Thoracic aorta (tissue), 2 donors: ENCODE measurements around the gene PIGT. TPM values are rescaled to one million over a fixed set of nuclear protein-coding genes. Genes with fewer than 3 reads are reported as not detected.
A peak's percentile ranks its signal among the peaks of the same experiment; 100 is the strongest.

Experiments used
- ATAC-seq: fragments of 150-250 bp; one replicate; pipeline ENCODE4 v1.8.0; 2017; ENCODE audit warnings: low read depth; ENCODE audit not compliant: insufficient number of reproducible peaks, low FRiP score
- DNase-seq: peaks from one replicate; pipeline ENCODE4 v3.0.0-alpha.2; 2020; ENCODE audit warnings: low spot score
- H3K27ac ChIP-seq, 2 donors: fragments of 200-600 bp; sonication (generic); 1 replicate in 1 of 2; 2 replicates in 1 of 2; pipeline ENCODE4 v1.5.1; 2016; ENCODE audit warnings: mild to moderate bottlenecking in 2 of 2, moderate library complexity in 2 of 2
- H3K27me3 ChIP-seq: fragments of 200-600 bp; sonication (generic); replicated peaks from 2 replicates; pipeline ENCODE4 v1.6.0; 2016; ENCODE audit warnings: mild to moderate bottlenecking; ENCODE audit not compliant: insufficient read depth
- H3K36me3 ChIP-seq: fragments of 200-600 bp; sonication (generic); one replicate; pipeline ENCODE4 v1.5.1; 2016
- H3K4me1 ChIP-seq, 2 donors: fragments of 200-600 bp; sonication (generic); 1 replicate in 1 of 2; 2 replicates in 1 of 2; pipeline versions ENCODE4 v1.5.1 to v1.6.0; 2016; ENCODE audit warnings: low read depth in 2 of 2, mild to moderate bottlenecking in 1 of 2; ENCODE audit not compliant: control insufficient read depth in 1 of 2
- H3K4me3 ChIP-seq: fragments of 200-600 bp; sonication (generic); 2 replicates; pipeline ENCODE4 v1.5.1; 2016; ENCODE audit warnings: mild to moderate bottlenecking
- H3K9me3 ChIP-seq: fragments of 200-600 bp; sonication (generic); 2 replicates; pipeline ENCODE4 v1.5.1; 2016
- total RNA-seq, 2 donors: library from RNA; depleted of rRNA; stranded (reverse); fragments of >200 nt; gene quantifications; one replicate each; pipeline versions ENCODE4 v1.1.0 to v1.2.3, GENCODE V29; 2016
- TF ChIP-seq, protein P1 (sequence below): fragments of 200-600 bp; sonication (generic); IDR thresholded peaks from one replicate; pipeline ENCODE4 v1.5.1; 2019; ENCODE audit warnings: antibody characterized with exemption

PIGT gene
- total RNA-seq, 2 donors from 2014 or later = 117 to 169 TPM

DNA sequence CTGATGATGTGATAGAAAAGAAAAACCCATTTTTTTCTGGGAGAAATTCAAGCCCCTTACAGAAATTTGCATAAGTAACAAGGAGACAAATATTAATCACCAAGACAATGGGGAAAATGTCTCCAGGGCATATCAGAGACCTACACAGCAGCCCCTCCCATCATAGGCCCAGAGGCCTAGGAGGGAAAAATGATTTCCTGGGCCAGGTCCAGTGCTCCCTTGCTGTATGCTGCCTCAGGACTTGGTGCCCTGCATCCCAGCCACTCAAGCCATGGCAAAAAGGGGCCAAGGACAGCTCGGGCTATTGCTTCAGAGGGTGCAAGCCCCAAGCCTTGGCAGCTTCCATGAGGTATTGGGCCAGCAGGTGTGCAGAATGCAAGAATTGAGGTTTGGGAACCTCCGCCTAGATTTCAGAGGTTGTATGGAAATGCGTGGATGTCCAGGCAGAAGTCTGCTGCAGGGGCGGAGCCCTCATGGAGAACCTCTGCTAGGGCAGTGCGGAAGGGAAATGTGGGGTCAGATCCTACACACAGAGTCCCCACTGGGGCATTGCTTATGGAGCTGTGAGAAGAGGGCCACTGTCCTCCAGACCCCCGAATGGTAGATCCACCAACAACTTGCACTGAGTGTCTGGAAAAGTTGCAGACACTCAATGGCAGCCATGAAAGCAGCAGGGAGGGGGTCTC lies 15.5 kb upstream of the PIGT start:
- ATAC-seq = no peak

DNA sequence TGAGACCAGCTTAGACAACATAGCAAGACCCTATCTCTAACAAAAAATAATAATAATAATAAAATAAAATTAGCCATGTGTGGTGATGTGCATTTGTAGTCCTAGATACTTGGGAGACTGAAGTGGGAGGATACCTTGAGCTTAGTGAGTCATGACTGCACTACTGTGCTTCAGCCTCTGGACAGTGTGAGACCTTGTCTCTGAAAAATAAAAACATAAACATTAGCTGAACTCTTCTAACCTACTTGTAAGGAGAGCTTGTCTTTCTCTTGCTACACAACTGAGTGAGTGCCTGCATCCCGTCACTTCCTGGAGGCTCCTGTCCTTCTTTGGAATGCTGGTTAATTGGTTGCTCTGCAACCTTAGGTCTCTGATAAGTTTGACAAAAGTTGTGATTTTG lies 13.0 kb upstream of the PIGT start:
- Histone ChIP-seq H3K4me1 (peaks cover 0 to 5% of the 10 kb centered on the region in 2 donors), H3K4me3 (no peak overlapping the region), H3K36me3 (no peaks in the 10 kb centered on the region), H3K9me3 (peaks cover 6% of the 10 kb centered on the region), H3K27me3 (no peaks in the 10 kb centered on the region), H3K27ac (no peak overlapping the region)
- DNase-seq = no peak
- ATAC-seq = no peak
- TF ChIP-seq, protein P1, sequence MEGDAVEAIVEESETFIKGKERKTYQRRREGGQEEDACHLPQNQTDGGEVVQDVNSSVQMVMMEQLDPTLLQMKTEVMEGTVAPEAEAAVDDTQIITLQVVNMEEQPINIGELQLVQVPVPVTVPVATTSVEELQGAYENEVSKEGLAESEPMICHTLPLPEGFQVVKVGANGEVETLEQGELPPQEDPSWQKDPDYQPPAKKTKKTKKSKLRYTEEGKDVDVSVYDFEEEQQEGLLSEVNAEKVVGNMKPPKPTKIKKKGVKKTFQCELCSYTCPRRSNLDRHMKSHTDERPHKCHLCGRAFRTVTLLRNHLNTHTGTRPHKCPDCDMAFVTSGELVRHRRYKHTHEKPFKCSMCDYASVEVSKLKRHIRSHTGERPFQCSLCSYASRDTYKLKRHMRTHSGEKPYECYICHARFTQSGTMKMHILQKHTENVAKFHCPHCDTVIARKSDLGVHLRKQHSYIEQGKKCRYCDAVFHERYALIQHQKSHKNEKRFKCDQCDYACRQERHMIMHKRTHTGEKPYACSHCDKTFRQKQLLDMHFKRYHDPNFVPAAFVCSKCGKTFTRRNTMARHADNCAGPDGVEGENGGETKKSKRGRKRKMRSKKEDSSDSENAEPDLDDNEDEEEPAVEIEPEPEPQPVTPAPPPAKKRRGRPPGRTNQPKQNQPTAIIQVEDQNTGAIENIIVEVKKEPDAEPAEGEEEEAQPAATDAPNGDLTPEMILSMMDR = no peak

More for the DNA sequence above, 15.5 kb upstream of the PIGT start:
- Histone ChIP-seq H3K36me3 (no peaks in the 10 kb centered on the region), H3K27ac (no peak overlapping the region), H3K4me1 (no peaks in the 10 kb centered on the region), H3K27me3 (no peaks in the 10 kb centered on the region), H3K9me3 (peaks cover 6% of the 10 kb centered on the region), H3K4me3 (no peak overlapping the region)
- TF ChIP-seq, protein P1 = no peak
- DNase-seq = no peak

DNA sequence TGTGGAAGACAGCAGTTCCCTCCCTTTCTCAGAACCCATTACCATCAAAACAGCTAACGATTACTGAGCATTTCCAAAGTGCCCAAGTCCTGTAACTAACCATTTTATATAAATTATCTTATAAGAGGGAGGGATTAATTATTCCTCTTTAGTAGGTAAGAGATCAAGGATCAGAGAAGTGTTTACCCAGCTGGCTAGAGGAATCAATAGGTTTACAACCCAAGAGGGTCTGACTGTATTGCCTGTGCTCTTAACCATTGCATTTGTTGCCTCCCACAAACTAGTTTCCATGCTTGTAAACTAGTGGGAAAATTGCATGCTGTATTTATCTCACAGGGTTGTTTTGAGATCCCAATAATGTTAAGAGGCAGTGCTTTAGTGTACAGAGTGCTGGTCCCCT lies 11.5 kb upstream of the PIGT start:
- peaks cover 1% of the 10 kb centered on the region for H3K36me3 ChIP-seq
- no peaks in the 10 kb centered on the region for H3K27me3 ChIP-seq
- DNase-seq = no peak
- H3K9me3 ChIP-seq = peaks cover 6% of the 10 kb centered on the region
- no peak overlapping the region for H3K4me3 ChIP-seq
- H3K27ac ChIP-seq = peak overlapping the region; percentile 10 to 99
- TF ChIP-seq, protein P1 = no peak
- peaks cover 9 to 18% of the 10 kb centered on the region in 2 donors for H3K4me1 ChIP-seq
- ATAC-seq = no peak

DNA sequence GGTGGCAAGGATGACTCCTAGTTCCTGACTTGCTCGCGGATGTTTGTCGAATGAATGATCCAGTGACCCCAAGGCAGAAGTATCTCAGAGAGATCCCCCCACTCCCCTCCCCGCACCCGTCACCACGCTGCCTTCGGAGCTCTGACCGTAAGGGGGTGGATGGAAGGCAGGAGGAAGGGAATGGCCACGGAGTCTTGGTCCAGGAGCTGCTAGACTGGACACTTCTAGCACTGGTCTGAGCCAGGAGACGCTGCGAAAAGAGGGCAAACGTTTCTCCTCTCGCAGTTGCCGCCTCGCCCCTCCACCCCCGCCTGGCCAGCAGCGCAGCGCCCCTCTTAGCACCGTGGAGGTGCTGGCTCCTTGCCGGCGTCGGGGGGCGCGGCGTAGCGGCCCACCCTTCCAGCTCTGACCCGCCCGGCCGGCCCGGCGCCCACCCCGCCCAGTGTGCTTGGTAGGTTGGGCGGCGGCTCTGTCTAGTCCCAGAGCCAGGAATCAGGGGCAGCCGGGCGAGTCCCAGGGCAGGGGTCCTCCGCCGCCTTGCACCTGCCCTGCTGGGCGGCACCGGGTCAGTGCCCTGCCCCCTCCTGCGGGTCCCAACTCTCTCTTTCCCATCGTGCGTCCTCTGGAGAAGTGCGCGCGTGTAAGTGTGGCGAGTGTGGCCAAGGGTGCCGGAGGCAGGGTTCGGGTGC lies 10.2 kb upstream of the PIGT start:
- H3K4me3 ChIP-seq = peak overlapping the region; percentile 92
- TF ChIP-seq, protein P1 = no peak
- peak overlapping the region; percentile 99 to 100 for H3K27ac ChIP-seq
- peaks cover 2% of the 10 kb centered on the region for H3K9me3 ChIP-seq
- DNase-seq = no peak
- peaks cover 9 to 29% of the 10 kb centered on the region in 2 donors for H3K4me1 ChIP-seq
- no peaks in the 10 kb centered on the region for H3K27me3 ChIP-seq
- peaks cover 14% of the 10 kb centered on the region for H3K36me3 ChIP-seq
- peak; percentile 31 for ATAC-seq

DNA sequence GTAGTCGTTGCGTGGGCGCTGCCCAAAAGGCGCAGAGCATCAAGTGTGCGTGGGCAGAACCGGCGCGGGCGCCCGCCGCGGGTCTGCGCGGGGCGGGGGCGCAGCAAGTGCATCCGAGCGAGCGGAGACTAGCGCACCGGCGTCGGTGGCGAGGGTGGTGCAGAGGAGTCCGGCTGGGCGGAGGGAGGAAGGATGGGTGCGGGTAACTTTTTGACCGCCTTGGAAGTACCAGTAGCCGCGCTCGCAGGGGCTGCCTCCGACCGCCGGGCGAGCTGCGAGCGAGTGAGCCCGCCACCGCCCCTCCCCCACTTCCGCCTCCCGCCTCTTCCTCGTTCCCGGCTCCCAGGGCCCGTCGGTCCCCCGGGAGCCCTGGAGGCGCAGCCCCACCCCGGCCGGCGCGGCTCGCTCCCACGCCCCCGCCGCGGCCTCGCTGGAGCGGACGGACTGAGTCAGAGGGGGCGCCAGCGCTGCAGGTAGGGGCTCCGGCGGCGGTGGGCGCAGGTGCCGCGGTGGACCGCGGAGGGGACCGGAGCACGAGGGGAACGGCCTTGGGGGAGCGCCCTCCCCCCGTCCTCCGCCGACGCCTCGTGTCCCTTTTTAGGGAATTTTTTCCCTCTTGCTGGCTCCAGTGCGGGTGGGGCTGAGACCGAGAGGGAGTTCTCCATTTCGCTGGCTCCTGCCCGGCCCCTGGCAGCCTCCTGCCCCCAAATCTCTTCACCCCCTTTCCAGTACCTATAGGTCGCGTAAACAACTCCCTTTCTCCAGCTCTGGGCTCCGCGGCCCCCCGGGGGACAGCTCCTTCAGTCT lies 9.5 kb upstream of the PIGT start:
- H3K27me3 ChIP-seq = no peaks in the 10 kb centered on the region
- H3K4me3 ChIP-seq = peak overlapping the region; percentile 92
- no peaks in the 10 kb centered on the region for H3K9me3 ChIP-seq
- peak overlapping the region; percentile 99 to 100 for H3K27ac ChIP-seq
- DNase-seq (no peak), ATAC-seq (peak; percentile 61)
- peaks cover 9 to 31% of the 10 kb centered on the region in 2 donors for H3K4me1 ChIP-seq
- TF ChIP-seq, protein P1 = no peak
- peaks cover 20% of the 10 kb centered on the region for H3K36me3 ChIP-seq
